ENCODE data around the gene BARX2.

Gene BARX2

GRCh38 chr11:129443276-129443675, 67.6 kb downstream of the BARX2 start:
- DNase-seq, result no peak

GRCh38 chr11:129444274-129444673, 68.6 kb downstream of the BARX2 start:
- DNase-seq, result no peak

- no peak for DNase-seq
These were observed 69.6 kb downstream of the BARX2 start for GRCh38 chr11:129445226-129445625.

GRCh38 chr11:129446572-129446971, 70.9 kb downstream of the BARX2 start:
- no peak for DNase-seq

GRCh38 chr11:129447654-129448239, 72.1 kb downstream of the BARX2 start:
- no peak for DNase-seq

GRCh38 chr11:129451524-129451923, 75.9 kb downstream of the BARX2 start:
- no peak for DNase-seq

- DNase-seq, result no peak
These were observed 77.7 kb downstream of the BARX2 start for GRCh38 chr11:129453293-129453721.

- DNase-seq, result no peak
These were observed 79.5 kb downstream of the BARX2 start for GRCh38 chr11:129455101-129455500.

- no peak for DNase-seq
These were observed 80.4 kb downstream of the BARX2 start for GRCh38 chr11:129455756-129456655.

- DNase-seq, result no peak
These were observed 81.7 kb downstream of the BARX2 start for GRCh38 chr11:129457321-129457720.

- DNase-seq, result no peak
These were observed 82.6 kb downstream of the BARX2 start for GRCh38 chr11:129458278-129458677.

GRCh38 chr11:129458756-129459535, 83.3 kb downstream of the BARX2 start:
- DNase-seq, result no peak

GRCh38 chr11:129460714-129461113, 85.1 kb downstream of the BARX2 start:
- DNase-seq, result no peak

- DNase-seq, result no peak
These were observed 108.4 kb downstream of the BARX2 start for GRCh38 chr11:129484068-129484467.

- DNase-seq, result no peak
These were observed 113.6 kb downstream of the BARX2 start for GRCh38 chr11:129489249-129489648.

GRCh38 chr11:129490004-129490403, 114.4 kb downstream of the BARX2 start:
- DNase-seq, result no peak

- DNase-seq, result no peak
These were observed 118.1 kb downstream of the BARX2 start for GRCh38 chr11:129493746-129494145.

Data from midbrain (tissue), 1 donor.